ENCODE measurements around the gene MTHFD1.

DNA sequence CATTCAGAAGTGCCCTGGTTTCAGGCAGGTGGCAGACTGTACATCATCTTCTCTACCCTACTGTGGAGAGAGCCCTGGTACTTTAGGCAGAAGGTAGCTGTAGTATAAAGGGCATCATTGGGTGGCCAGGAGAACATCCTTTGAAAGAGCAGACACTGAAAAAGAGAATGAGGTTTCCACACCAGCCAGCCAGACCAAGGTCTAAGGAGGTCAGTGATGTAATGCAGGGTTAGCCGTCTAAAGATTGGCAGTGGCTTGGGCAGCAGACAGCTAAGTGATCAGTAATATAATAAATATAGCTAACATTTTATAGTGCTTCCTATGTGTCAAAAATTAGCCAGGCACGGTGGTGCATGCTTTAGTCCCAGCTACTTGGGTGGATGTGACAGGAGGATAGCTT is 103.5 kb downstream of the MTHFD1 start:
- TF ChIP-seq EZH2 (IDR thresholded peaks at IDR 0.05; ENCODE audit: low read length) = no peak
- TF ChIP-seq CTCF (optimal IDR thresholded peaks at IDR 0.05 in 1 of 3, IDR thresholded peaks at IDR 0.05 in 1 of 3, conservative IDR thresholded peaks at IDR 0.05 in 1 of 3; ENCODE audit: extremely low read depth in 1 of 3, insufficient read depth in 2 of 3, low read length in 3 of 3) = no peak
